K562 (cell line): Measurements from ENCODE around the gene COL20A1. TPM values are rescaled to one million over a fixed set of nuclear protein-coding genes. Genes with fewer than 3 reads are reported as not detected.

ENCODE experiments used
- ATAC-seq: fragments of 200-7000 bp; cut with Tn5 transposase; 3 replicates; pipeline ENCODE4 v1.9.1; 2020; ENCODE audit warnings: moderate library complexity
- BruUV-seq: library from RNA; stranded (reverse); fragments of 400-500 nt; replicated peaks from 2 replicates; lab custom pipeline; 2021; lab: Mats Ljungman, UMichigan
- CTCF ChIA-PET: fragments of 300-600 bp; formaldehyde crosslinking; extraction: SDS; loops from one replicate; lab custom pipeline; 2021; ENCODE audit warnings: low intra/inter-chr PET ratio; lab: Yijun Ruan, JAX
- POLR2A ChIA-PET: fragments of 300-600, 350-650 bp; sonication (Branson Sonifier 250); formaldehyde crosslinking; extraction: SDS; loops from one replicate; lab custom pipeline; 2021; ENCODE audit warnings: antibody characterized with exemption, inconsistent platforms; lab: Yijun Ruan, JAX
- DNase-seq, 4 experiments: peaks; one replicate each; pipeline versions ENCODE4 v3.0.0 to v3.0.0-alpha.2; 2011 to 2018; ENCODE audit warnings: low spot score in 3 of 4, mixed read lengths in 3 of 4; ENCODE audit errors: extremely low read depth in 1 of 4
- FAIRE-seq: peaks from 2 replicates; lab custom pipeline; 2011; peaks lifted over from hg19 to GRCh38; lab: Jason Lieb, UNC
- H2AFZ ChIP-seq: 2 replicates; pipeline ENCODE4 v1.6.0; 2011; ENCODE audit warnings: low read depth, low read length, control low read depth, inconsistent platforms
- H3K27ac ChIP-seq: fragments of 200-600 bp; 3 replicates; pipeline ENCODE4 v1.8.0; 2011; ENCODE audit warnings: low read depth, mild to moderate bottlenecking, control low read depth, inconsistent platforms, low read length, moderate library complexity, mixed read lengths; ENCODE audit errors: extremely low read depth
- H3K27me3 ChIP-seq, 2 experiments: fragments of 300-600 bp in 1 of 2; 2 replicates in 1 of 2; 3 replicates in 1 of 2; pipeline versions ENCODE4 v1.6.0 to v1.8.0; 2011; ENCODE audit warnings: inconsistent platforms in 2 of 2, low read length in 2 of 2, mild to moderate bottlenecking in 1 of 2, mixed read lengths in 1 of 2, moderate library complexity in 1 of 2; ENCODE audit not compliant: control insufficient read depth in 2 of 2, insufficient read depth in 2 of 2
- H3K36me3 ChIP-seq: fragments of 300-600 bp; 3 replicates; pipeline ENCODE4 v1.8.0; 2011; ENCODE audit warnings: mild to moderate bottlenecking, low read length, inconsistent platforms; ENCODE audit not compliant: control insufficient read depth, insufficient read depth
- H3K4me1 ChIP-seq, 2 experiments: fragments of 200-600 bp in 1 of 2; replicated peaks in 1 of 2; 2 replicates in 1 of 2; 3 replicates in 1 of 2; pipeline versions ENCODE4 v1.5.1 to v1.8.0; 2011; ENCODE audit warnings: inconsistent platforms in 2 of 2, low read length in 2 of 2, mild to moderate bottlenecking in 1 of 2, mixed read lengths in 1 of 2, moderate library complexity in 1 of 2; ENCODE audit not compliant: control insufficient read depth in 2 of 2, insufficient read depth in 2 of 2
- H3K4me2 ChIP-seq: 2 replicates; pipeline ENCODE4 v1.6.1; 2011; ENCODE audit warnings: low read length, control low read depth, inconsistent platforms, mixed read lengths; ENCODE audit not compliant: insufficient read depth
- H3K4me3 ChIP-seq: fragments of 200-600 bp; sonication (generic), shearing (Covaris generic); 2 replicates; pipeline ENCODE4 v1.5.1; 2016; ENCODE audit warnings: control low read depth, inconsistent platforms
- H3K79me2 ChIP-seq: fragments of 200-600 bp; 3 replicates; pipeline ENCODE4 v1.8.0; 2011; ENCODE audit warnings: low read length, inconsistent platforms; ENCODE audit not compliant: control insufficient read depth, insufficient read depth
- H3K9ac ChIP-seq, 2 experiments: 2 replicates each; pipeline versions ENCODE4 v1.6.0 to v1.6.1; 2011; ENCODE audit warnings: low read depth in 2 of 2, low read length in 2 of 2, control low read depth in 1 of 2, inconsistent platforms in 1 of 2, mild to moderate bottlenecking in 1 of 2, mixed read lengths in 1 of 2; ENCODE audit not compliant: insufficient read depth in 1 of 2
- H3K9me1 ChIP-seq: one replicate; pipeline ENCODE4 v1.6.0; 2011; ENCODE audit warnings: inconsistent platforms, mild to moderate bottlenecking, low read length, moderate library complexity; ENCODE audit not compliant: control insufficient read depth, insufficient read depth
- H3K9me3 ChIP-seq: replicated peaks from 2 replicates; pipeline ENCODE4 v1.5.1; 2011; ENCODE audit warnings: low read depth, low read length, inconsistent platforms; ENCODE audit not compliant: control insufficient read depth, insufficient read depth
- H4K20me1 ChIP-seq: replicated peaks from 2 replicates; pipeline ENCODE4 v1.6.1; 2011; ENCODE audit warnings: low read length, inconsistent platforms, mixed read lengths; ENCODE audit not compliant: control insufficient read depth, insufficient read depth
- BACH1 ChIP-seq: fragments of 200-800 bp; sonication (Bioruptor generic); IDR thresholded peaks from 2 replicates; pipeline ENCODE4 v1.6.1; 2016; ENCODE audit warnings: missing genetic modification characterization, missing compliant biosample characterization
- NKRF ChIP-seq: fragments of 450-650 bp; IDR thresholded peaks from 2 replicates; pipeline ENCODE4 v1.6.1; 2016; ENCODE audit warnings: borderline replicate concordance
- POLR2A ChIP-seq: fragments of 450-650 bp; conservative IDR thresholded peaks from 2 replicates; pipeline ENCODE4 v1.6.1; 2016
- TCF15 ChIP-seq: fragments of 250-450 bp; sonication (Bioruptor Pico); IDR thresholded peaks from 2 replicates; pipeline ENCODE4 v1.8.0; 2022; ENCODE audit warnings: moderate library complexity, mild to moderate bottlenecking, inconsistent platforms
- WGBS: fragments of 100-300 bp; shearing (Covaris generic); methylation state at CpG from one replicate; pipeline ENCODE4 v1.1.6; 2016; ENCODE audit warnings: low coverage, mixed read lengths; ENCODE audit not compliant: insufficient coverage; ENCODE audit errors: missing lambda C conversion rate; 5-methylcytosine and 5-hydroxymethylcytosine counted together
- in situ Hi-C: fragments of 300-500 bp; cut with MboI; formaldehyde crosslinking; loops from 4 replicates; pipeline ENCODE4 v1.15.0; 2018; ENCODE audit warnings: inconsistent platforms, mixed read lengths
- intact Hi-C: fragments of 100-400 bp; cut with micrococcal nuclease; formaldehyde crosslinking; loops from 2 replicates; pipeline ENCODE4 v1.14.2; 2022
- polyA plus RNA-seq, 8 experiments: library from polyadenylated mRNA; depleted of rRNA in 4 of 8; stranded (reverse) in 5 of 8; unstranded in 3 of 8; fragments of >200 nt; fragmentation: Nextera tagmentation in 2 of 8; fragmentation: Illumina TruSeq in 1 of 8; extraction: Ambion mirVana in 2 of 8; extraction: Trizol in 1 of 8; gene quantifications; 2 replicates each; pipeline versions ENCODE4 v1.2.1 to v1.2.3, GENCODE V29; 2011 to 2014; ENCODE audit warnings: inconsistent platforms in 1 of 8, missing spikeins in 1 of 8
- total RNA-seq, 7 experiments: library from RNA; depleted of rRNA in 6 of 7; stranded (reverse); fragments of >200 nt in 6 of 7; fragmentation: Illumina TruSeq in 2 of 7; extraction: Trizol in 2 of 7; gene quantifications; 2 replicates each; pipeline versions ENCODE4 v1.2.1 to v1.2.3, GENCODE V29; 2011 to 2021; ENCODE audit warnings: low replicate concordance in 1 of 7

Gene COL20A1
- total and polyA plus RNA-seq, 9 of the 15 experiments (the other 6 are each of a cell fraction or from before 2014, with no cell fraction given), result not detected

- Histone ChIP-seq H3K4me3 (no peak overlapping the region), H3K4me1 (peaks cover 0 to 26% of the 10 kb centered on the region in 2 experiments; a peak in 2 of 5 replicates), H3K4me2 (no peak overlapping the region), H4K20me1 (no peaks in the 10 kb centered on the region; the same call in 1 of the 2 replicates), H3K9ac (peak overlapping the region in 1 of 2 experiments; percentile 4; a peak in 1 of 4 replicates), H3K79me2 (no peaks in the 10 kb centered on the region), H3K9me3 (no peaks in the 10 kb centered on the region), H3K27ac (no peak overlapping the region), H3K27me3 (peaks cover 19 to 62% of the 10 kb centered on the region in 2 experiments; a peak in 4 of 5 replicates), H2AFZ (no peak overlapping the region), H3K36me3 (no peaks in the 10 kb centered on the region), H3K9me1 (no peaks in the 10 kb centered on the region)
- FAIRE-seq (no peak), ATAC-seq (no peak), DNase-seq (no peak)
- in situ Hi-C loops (no loop called here), intact Hi-C loops (no loop called here)
- WGBS, result 2% methylated on average over 23 of the region's 23 CpGs
- POLR2A ChIA-PET, result interaction anchor here (0.5 to 0.7 kb wide), 2 partner anchors 11 to 434 kb away, joined by 3 read pairs; no protein-coding TSS in a partner anchor
- CTCF ChIA-PET, result no interaction called here
- TF ChIP-seq BACH1 (tag) (no peak), POLR2A (no peak), TCF15 (no peak), NKRF (no peak)
- no TSS peak for BruUV-seq
Measured at GRCh38 chr20:63320041-63320511, 27.1 kb downstream of the COL20A1 start.
